GM19438 (cell line): Measurements from ENCODE around the gene MYLK.

Source experiments
- ATAC-seq: cut with Tn5 transposase; IDR thresholded peaks from one replicate; pipeline ENCODE4 v1.9.1; 2021; ENCODE audit warnings: low read depth; ENCODE audit not compliant: unreplicated experiment

The MYLK gene

GRCh38 chr3:123833398-123833785 is 50.7 kb downstream of the MYLK start:
- ATAC-seq, result no peak

- no peak for ATAC-seq
These were observed 51.3 kb downstream of the MYLK start for GRCh38 chr3:123832692-123833397.

GRCh38 chr3:123831420-123831819 is 52.7 kb downstream of the MYLK start:
- ATAC-seq, result no peak

GRCh38 chr3:123821920-123822319 is 62.2 kb downstream of the MYLK start:
- ATAC-seq, result no peak

- ATAC-seq, result no peak
These were observed 64.2 kb downstream of the MYLK start for GRCh38 chr3:123819949-123820348.

GRCh38 chr3:123818921-123819429 is 65.2 kb downstream of the MYLK start:
- ATAC-seq, result no peak

- no peak for ATAC-seq
These were observed 65.7 kb downstream of the MYLK start for GRCh38 chr3:123818324-123818920.

- ATAC-seq, result no peak
These were observed 66.7 kb downstream of the MYLK start for GRCh38 chr3:123817413-123817812.

- no peak for ATAC-seq
These were observed 67.4 kb downstream of the MYLK start for GRCh38 chr3:123816673-123817207.

- no peak for ATAC-seq
These were observed 68.2 kb downstream of the MYLK start for GRCh38 chr3:123815981-123816380.

- ATAC-seq, result no peak
These were observed 70.3 kb downstream of the MYLK start for GRCh38 chr3:123813876-123814275.

- no peak for ATAC-seq
These were observed 74.5 kb downstream of the MYLK start for GRCh38 chr3:123809597-123809996.

- ATAC-seq, result no peak
These were observed 75.3 kb downstream of the MYLK start for GRCh38 chr3:123808812-123809211.

- no peak for ATAC-seq
These were observed 76.3 kb downstream of the MYLK start for GRCh38 chr3:123807820-123808219.

GRCh38 chr3:123805504-123805903 is 78.6 kb downstream of the MYLK start:
- no peak for ATAC-seq

- ATAC-seq, result no peak
These were observed 79.0 kb downstream of the MYLK start for GRCh38 chr3:123805101-123805500.

GRCh38 chr3:123804676-123805075 is 79.5 kb downstream of the MYLK start:
- no peak for ATAC-seq

GRCh38 chr3:123803521-123803920 is 80.6 kb downstream of the MYLK start:
- no peak for ATAC-seq

GRCh38 chr3:123802007-123802625 is 82.0 kb downstream of the MYLK start:
- no peak for ATAC-seq

GRCh38 chr3:123801474-123801873 is 82.7 kb downstream of the MYLK start:
- no peak for ATAC-seq

GRCh38 chr3:123800362-123800682 is 83.8 kb downstream of the MYLK start:
- ATAC-seq, result no peak
